Neural cell (in vitro differentiated cells): ENCODE measurements around the gene COA7. TPM values are rescaled to one million over a fixed set of nuclear protein-coding genes. Genes with fewer than 3 reads are reported as not detected.

Experiments
- H2AFZ ChIP-seq: fragments of 200-600, 300-800 bp; sonication (generic), shearing (Covaris generic); 2 replicates; pipeline ENCODE4 v1.6.0; 2014; ENCODE audit warnings: low read depth, mild to moderate bottlenecking, antibody characterized with exemption, low read length, moderate library complexity
- H3F3A ChIP-seq: fragments of 200-600 bp; shearing (Covaris generic); 2 replicates; pipeline ENCODE4 v1.6.1; 2016; ENCODE audit warnings: mild to moderate bottlenecking, moderate library complexity, mixed read lengths, antibody characterized with exemption, low read length; ENCODE audit not compliant: insufficient read depth, poor library complexity, severe bottlenecking
- H3K27ac ChIP-seq: fragments of 200-600, 300-800 bp; sonication (generic), shearing (Covaris generic); 2 replicates; pipeline ENCODE4 v1.5.1; 2014; ENCODE audit warnings: mild to moderate bottlenecking, low read length, moderate library complexity
- H3K27me3 ChIP-seq: fragments of 300-800, 200-600 bp; sonication (generic), shearing (Covaris generic); 2 replicates; pipeline ENCODE4 v1.6.0; 2014; ENCODE audit warnings: mild to moderate bottlenecking, low read depth, low read length, moderate library complexity; ENCODE audit not compliant: insufficient read depth
- H3K36me3 ChIP-seq: fragments of 300-800, 200-600 bp; sonication (generic), shearing (Covaris generic); 2 replicates; pipeline ENCODE4 v1.5.1; 2014; ENCODE audit warnings: mild to moderate bottlenecking, antibody characterized with exemption, low read length, moderate library complexity; ENCODE audit not compliant: insufficient read depth
- H3K4me2 ChIP-seq: fragments of 300-800, 200-600 bp; sonication (generic), shearing (Covaris generic); 2 replicates; pipeline ENCODE4 v1.6.0; 2014; ENCODE audit warnings: mild to moderate bottlenecking, low read length
- H3K4me3 ChIP-seq: fragments of 300-800, 200-600 bp; sonication (generic), shearing (Covaris generic); 2 replicates; pipeline ENCODE4 v1.5.1; 2014; ENCODE audit warnings: mild to moderate bottlenecking, low read length, moderate library complexity
- H3K79me2 ChIP-seq: fragments of 200-600 bp; shearing (Covaris generic); replicated peaks from 2 replicates; pipeline ENCODE4 v1.6.0; 2014; ENCODE audit warnings: mild to moderate bottlenecking, low read length, moderate library complexity; ENCODE audit not compliant: insufficient read depth
- H3K9ac ChIP-seq: fragments of 300-800, 200-600 bp; sonication (generic), shearing (Covaris generic); 2 replicates; pipeline ENCODE4 v1.6.1; 2016; ENCODE audit warnings: mild to moderate bottlenecking, low read length, mixed read lengths
- H3K9me2 ChIP-seq: fragments of 200-600 bp; shearing (Covaris generic); 2 replicates; pipeline ENCODE4 v1.6.1; 2016; ENCODE audit warnings: mild to moderate bottlenecking, low read length, mixed read lengths; ENCODE audit not compliant: insufficient read depth
- H3K9me3 ChIP-seq: fragments of 200-600, 300-800 bp; sonication (generic), shearing (Covaris generic); 2 replicates; pipeline ENCODE4 v1.6.1; 2016; ENCODE audit warnings: mild to moderate bottlenecking, mixed run types, low read length, moderate library complexity, mixed read lengths
- H4K20me1 ChIP-seq: fragments of 200-600 bp; shearing (Covaris generic); 2 replicates; pipeline ENCODE4 v1.6.1; 2016; ENCODE audit warnings: mild to moderate bottlenecking, mixed run types; ENCODE audit not compliant: insufficient read depth
- EP300 ChIP-seq: fragments of 450-650 bp; conservative IDR thresholded peaks from 2 replicates; pipeline ENCODE4 v1.6.1; 2014; ENCODE audit warnings: antibody characterized with exemption, mild to moderate bottlenecking, moderate library complexity; ENCODE audit not compliant: poor library complexity, severe bottlenecking
- EZH2 ChIP-seq: fragments of 200-600, 300-800 bp; shearing (Covaris generic), sonication (generic); IDR thresholded peaks from 2 replicates; pipeline ENCODE4 v1.6.1; 2014; ENCODE audit warnings: antibody characterized with exemption, low read length, borderline replicate concordance, mild to moderate bottlenecking; ENCODE audit not compliant: insufficient read depth, poor library complexity, severe bottlenecking
- MXI1 ChIP-seq: fragments of 450-650 bp; conservative IDR thresholded peaks from 2 replicates; pipeline ENCODE4 v1.6.1; 2014; ENCODE audit warnings: antibody characterized with exemption, mild to moderate bottlenecking; ENCODE audit not compliant: poor library complexity, severe bottlenecking
- POLR2AphosphoS5 ChIP-seq: IDR thresholded peaks from 2 replicates; pipeline ENCODE4 v1.6.1; 2012
- RAD21 ChIP-seq: fragments of 450-650 bp; conservative IDR thresholded peaks from 2 replicates; pipeline ENCODE4 v1.6.1; 2014; ENCODE audit warnings: antibody characterized with exemption, mild to moderate bottlenecking, moderate library complexity
- REST ChIP-seq: IDR thresholded peaks from 2 replicates; pipeline ENCODE4 v1.6.1; 2012; ENCODE audit warnings: borderline replicate concordance
- SMC3 ChIP-seq: fragments of 450-650 bp; conservative IDR thresholded peaks from 2 replicates; pipeline ENCODE4 v1.6.1; 2014; ENCODE audit warnings: antibody characterized with exemption, mild to moderate bottlenecking, moderate library complexity; ENCODE audit not compliant: poor library complexity
- TAF1 ChIP-seq: IDR thresholded peaks from 2 replicates; pipeline ENCODE4 v1.6.1; 2012; ENCODE audit warnings: low read depth
- polyA plus RNA-seq: library from polyadenylated mRNA; depleted of rRNA; stranded (reverse); fragments of >200 nt; gene quantifications from 2 replicates; pipeline ENCODE4 v1.2.3, GENCODE V29; 2014
- TF ChIP-seq, protein P1 (sequence below): fragments of 450-650 bp; IDR thresholded peaks from 2 replicates; pipeline ENCODE4 v1.5.1; 2014; ENCODE audit warnings: antibody characterized with exemption, mild to moderate bottlenecking, moderate library complexity; ENCODE audit not compliant: poor library complexity, severe bottlenecking

COA7 gene
- polyA plus RNA-seq, 1 donor from 2014 or later, result 11.6 TPM

- Histone ChIP-seq H3K4me3 (no peak overlapping the region), H4K20me1 (no peaks in the 10 kb centered on the region), H3K79me2 (peaks cover 50% of the 10 kb centered on the region), H3K9me3 (no peaks in the 10 kb centered on the region), H3K36me3 (no peaks in the 10 kb centered on the region), H3K4me2 (no peak overlapping the region), H3K27me3 (no peaks in the 10 kb centered on the region), H2AFZ (no peak overlapping the region), H3K9me2 (no peaks in the 10 kb centered on the region), H3K27ac (no peak overlapping the region), H3F3A (no peaks in the 10 kb centered on the region), H3K9ac (no peak overlapping the region)
- TF ChIP-seq TAF1 (no peak), RAD21 (no peak), EP300 (no peak), EZH2 (no peak), REST (no peak), POLR2AphosphoS5 (no peak), MXI1 (no peak), SMC3 (no peak)
- TF ChIP-seq, protein P1, sequence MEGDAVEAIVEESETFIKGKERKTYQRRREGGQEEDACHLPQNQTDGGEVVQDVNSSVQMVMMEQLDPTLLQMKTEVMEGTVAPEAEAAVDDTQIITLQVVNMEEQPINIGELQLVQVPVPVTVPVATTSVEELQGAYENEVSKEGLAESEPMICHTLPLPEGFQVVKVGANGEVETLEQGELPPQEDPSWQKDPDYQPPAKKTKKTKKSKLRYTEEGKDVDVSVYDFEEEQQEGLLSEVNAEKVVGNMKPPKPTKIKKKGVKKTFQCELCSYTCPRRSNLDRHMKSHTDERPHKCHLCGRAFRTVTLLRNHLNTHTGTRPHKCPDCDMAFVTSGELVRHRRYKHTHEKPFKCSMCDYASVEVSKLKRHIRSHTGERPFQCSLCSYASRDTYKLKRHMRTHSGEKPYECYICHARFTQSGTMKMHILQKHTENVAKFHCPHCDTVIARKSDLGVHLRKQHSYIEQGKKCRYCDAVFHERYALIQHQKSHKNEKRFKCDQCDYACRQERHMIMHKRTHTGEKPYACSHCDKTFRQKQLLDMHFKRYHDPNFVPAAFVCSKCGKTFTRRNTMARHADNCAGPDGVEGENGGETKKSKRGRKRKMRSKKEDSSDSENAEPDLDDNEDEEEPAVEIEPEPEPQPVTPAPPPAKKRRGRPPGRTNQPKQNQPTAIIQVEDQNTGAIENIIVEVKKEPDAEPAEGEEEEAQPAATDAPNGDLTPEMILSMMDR, result no peak
Measured at GRCh38 chr1:52746189-52746588, 48.0 kb upstream of the COA7 start.

GRCh38 chr1:52741259-52741658 lies 43.1 kb upstream of the COA7 start:
- Histone ChIP-seq H3K4me3 (no peak overlapping the region), H3K27ac (no peak overlapping the region), H3K27me3 (no peaks in the 10 kb centered on the region), H3K9me2 (no peaks in the 10 kb centered on the region), H4K20me1 (no peaks in the 10 kb centered on the region), H3K79me2 (peaks cover 38% of the 10 kb centered on the region), H2AFZ (no peak overlapping the region), H3K4me2 (no peak overlapping the region), H3K36me3 (no peaks in the 10 kb centered on the region), H3K9ac (no peak overlapping the region), H3K9me3 (no peaks in the 10 kb centered on the region), H3F3A (no peaks in the 10 kb centered on the region)
- TF ChIP-seq MXI1 (no peak), POLR2AphosphoS5 (no peak), EZH2 (no peak), RAD21 (no peak), SMC3 (no peak), REST (no peak), EP300 (no peak), TAF1 (no peak)
- TF ChIP-seq, protein P1, result no peak
